K562 (cell line): Measurements from ENCODE around the gene MILR1.

ENCODE experiments used
- CBX8 ChIP-seq: fragments of 200-600 bp; sonication (generic); IDR thresholded peaks from 2 replicates; pipeline ENCODE4 v1.6.1; 2012; ENCODE audit warnings: borderline replicate concordance, mixed run types, low read depth, mild to moderate bottlenecking, moderate library complexity, mixed read lengths, low read length, control low read depth, inconsistent platforms; ENCODE audit not compliant: poor library complexity, severe bottlenecking; ENCODE audit errors: extremely low read depth
- CEBPB ChIP-seq: fragments of 450-650 bp; IDR thresholded peaks from 2 replicates; pipeline ENCODE4 v1.6.1; 2016; ENCODE audit warnings: missing genetic modification characterization, missing compliant biosample characterization
- ELF4 ChIP-seq: fragments of 450-650 bp; formaldehyde crosslinking; IDR thresholded peaks from 2 replicates; pipeline ENCODE4 v1.4.0; 2022; ENCODE audit warnings: missing genetic modification characterization
- ERF ChIP-seq: fragments of 450-650 bp; formaldehyde crosslinking; IDR thresholded peaks from 2 replicates; pipeline ENCODE4 v1.4.0; 2020; ENCODE audit warnings: mild to moderate bottlenecking, mixed read lengths
- ID3 ChIP-seq, 2 experiments: fragments of 250-450 bp in 1 of 2; fragments of 450-650 bp in 1 of 2; sonication (Bioruptor Pico) in 1 of 2; IDR thresholded peaks; 2 replicates each; pipeline versions ENCODE4 v1.6.1 to v1.8.0; 2016 to 2021; ENCODE audit warnings: mild to moderate bottlenecking in 2 of 2, moderate library complexity in 2 of 2, missing compliant biosample characterization in 1 of 2, missing genetic modification characterization in 1 of 2
- NFRKB ChIP-seq: fragments of 450-650 bp; IDR thresholded peaks from 2 replicates; pipeline ENCODE4 v1.6.1; 2016; ENCODE audit warnings: low read depth
- RBFOX2 ChIP-seq: fragments of 200-400 bp; formaldehyde crosslinking; IDR thresholded peaks from 2 replicates; pipeline ENCODE4 v1.6.1; 2017; ENCODE audit warnings: low read depth, mild to moderate bottlenecking, low read length, moderate library complexity
- RUNX1 ChIP-seq: sonication (generic); IDR thresholded peaks from 2 replicates; pipeline ENCODE4 v1.6.1; 2016; ENCODE audit warnings: antibody characterized with exemption, low read depth
- SNRNP70 ChIP-seq: fragments of 200-400 bp; formaldehyde crosslinking; optimal IDR thresholded peaks from 2 replicates; pipeline ENCODE3; 2017; ENCODE audit warnings: low read depth, low read length
- TF ChIP-seq, protein P1 (sequence below), 2 experiments: fragments of 450-650 bp; formaldehyde crosslinking in 1 of 2; IDR thresholded peaks; 2 replicates each; pipeline versions ENCODE4 v1.4.0 to v1.6.1; 2014 to 2020; ENCODE audit warnings: mild to moderate bottlenecking in 2 of 2, borderline replicate concordance in 1 of 2, low read depth in 1 of 2
- TF ChIP-seq, protein P2 (sequence below), 3 experiments: IDR thresholded peaks in 2 of 3; conservative IDR thresholded peaks in 1 of 3; 2 replicates each; pipeline ENCODE4 v1.5.1; 2011 to 2012; ENCODE audit warnings: low read length in 3 of 3, mild to moderate bottlenecking in 3 of 3, control low read depth in 2 of 3, improper control_type of control experiment in 1 of 3, inconsistent platforms in 1 of 3, low read depth in 1 of 3, mixed read lengths in 1 of 3, moderate library complexity in 1 of 3; ENCODE audit not compliant: insufficient read depth in 2 of 3
- TF ChIP-seq, protein P3 (sequence below): sonication (generic); formaldehyde crosslinking; IDR thresholded peaks from 2 replicates; pipeline ENCODE4 v1.8.1; 2023; ENCODE audit warnings: mild to moderate bottlenecking, missing genetic modification reagents, moderate library complexity

GRCh38 chr17:64460955-64461354 is 12.0 kb downstream of the MILR1 start:
- TF ChIP-seq, protein P1, sequence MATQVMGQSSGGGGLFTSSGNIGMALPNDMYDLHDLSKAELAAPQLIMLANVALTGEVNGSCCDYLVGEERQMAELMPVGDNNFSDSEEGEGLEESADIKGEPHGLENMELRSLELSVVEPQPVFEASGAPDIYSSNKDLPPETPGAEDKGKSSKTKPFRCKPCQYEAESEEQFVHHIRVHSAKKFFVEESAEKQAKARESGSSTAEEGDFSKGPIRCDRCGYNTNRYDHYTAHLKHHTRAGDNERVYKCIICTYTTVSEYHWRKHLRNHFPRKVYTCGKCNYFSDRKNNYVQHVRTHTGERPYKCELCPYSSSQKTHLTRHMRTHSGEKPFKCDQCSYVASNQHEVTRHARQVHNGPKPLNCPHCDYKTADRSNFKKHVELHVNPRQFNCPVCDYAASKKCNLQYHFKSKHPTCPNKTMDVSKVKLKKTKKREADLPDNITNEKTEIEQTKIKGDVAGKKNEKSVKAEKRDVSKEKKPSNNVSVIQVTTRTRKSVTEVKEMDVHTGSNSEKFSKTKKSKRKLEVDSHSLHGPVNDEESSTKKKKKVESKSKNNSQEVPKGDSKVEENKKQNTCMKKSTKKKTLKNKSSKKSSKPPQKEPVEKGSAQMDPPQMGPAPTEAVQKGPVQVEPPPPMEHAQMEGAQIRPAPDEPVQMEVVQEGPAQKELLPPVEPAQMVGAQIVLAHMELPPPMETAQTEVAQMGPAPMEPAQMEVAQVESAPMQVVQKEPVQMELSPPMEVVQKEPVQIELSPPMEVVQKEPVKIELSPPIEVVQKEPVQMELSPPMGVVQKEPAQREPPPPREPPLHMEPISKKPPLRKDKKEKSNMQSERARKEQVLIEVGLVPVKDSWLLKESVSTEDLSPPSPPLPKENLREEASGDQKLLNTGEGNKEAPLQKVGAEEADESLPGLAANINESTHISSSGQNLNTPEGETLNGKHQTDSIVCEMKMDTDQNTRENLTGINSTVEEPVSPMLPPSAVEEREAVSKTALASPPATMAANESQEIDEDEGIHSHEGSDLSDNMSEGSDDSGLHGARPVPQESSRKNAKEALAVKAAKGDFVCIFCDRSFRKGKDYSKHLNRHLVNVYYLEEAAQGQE (IDR thresholded peaks at IDR 0.05; ENCODE audit: borderline replicate concordance): no peak
- TF ChIP-seq, protein P1 (CRISPR knock-in tag; IDR thresholded peaks at IDR 0.05; ENCODE audit: low read depth): no peak
- TF ChIP-seq, protein P2, sequence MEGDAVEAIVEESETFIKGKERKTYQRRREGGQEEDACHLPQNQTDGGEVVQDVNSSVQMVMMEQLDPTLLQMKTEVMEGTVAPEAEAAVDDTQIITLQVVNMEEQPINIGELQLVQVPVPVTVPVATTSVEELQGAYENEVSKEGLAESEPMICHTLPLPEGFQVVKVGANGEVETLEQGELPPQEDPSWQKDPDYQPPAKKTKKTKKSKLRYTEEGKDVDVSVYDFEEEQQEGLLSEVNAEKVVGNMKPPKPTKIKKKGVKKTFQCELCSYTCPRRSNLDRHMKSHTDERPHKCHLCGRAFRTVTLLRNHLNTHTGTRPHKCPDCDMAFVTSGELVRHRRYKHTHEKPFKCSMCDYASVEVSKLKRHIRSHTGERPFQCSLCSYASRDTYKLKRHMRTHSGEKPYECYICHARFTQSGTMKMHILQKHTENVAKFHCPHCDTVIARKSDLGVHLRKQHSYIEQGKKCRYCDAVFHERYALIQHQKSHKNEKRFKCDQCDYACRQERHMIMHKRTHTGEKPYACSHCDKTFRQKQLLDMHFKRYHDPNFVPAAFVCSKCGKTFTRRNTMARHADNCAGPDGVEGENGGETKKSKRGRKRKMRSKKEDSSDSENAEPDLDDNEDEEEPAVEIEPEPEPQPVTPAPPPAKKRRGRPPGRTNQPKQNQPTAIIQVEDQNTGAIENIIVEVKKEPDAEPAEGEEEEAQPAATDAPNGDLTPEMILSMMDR (IDR thresholded peaks at IDR 0.05 in 2 of 3, conservative IDR thresholded peaks at IDR 0.05 in 1 of 3; ENCODE audit: insufficient read depth in 2 of 3, low read depth in 1 of 3, low read length in 3 of 3): no peak
- no peak for TF ChIP-seq NFRKB
- TF ChIP-seq, protein P3, sequence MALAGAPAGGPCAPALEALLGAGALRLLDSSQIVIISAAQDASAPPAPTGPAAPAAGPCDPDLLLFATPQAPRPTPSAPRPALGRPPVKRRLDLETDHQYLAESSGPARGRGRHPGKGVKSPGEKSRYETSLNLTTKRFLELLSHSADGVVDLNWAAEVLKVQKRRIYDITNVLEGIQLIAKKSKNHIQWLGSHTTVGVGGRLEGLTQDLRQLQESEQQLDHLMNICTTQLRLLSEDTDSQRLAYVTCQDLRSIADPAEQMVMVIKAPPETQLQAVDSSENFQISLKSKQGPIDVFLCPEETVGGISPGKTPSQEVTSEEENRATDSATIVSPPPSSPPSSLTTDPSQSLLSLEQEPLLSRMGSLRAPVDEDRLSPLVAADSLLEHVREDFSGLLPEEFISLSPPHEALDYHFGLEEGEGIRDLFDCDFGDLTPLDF (CRISPR knock-in tag): no peak
- no peak for TF ChIP-seq RBFOX2
- no peak for TF ChIP-seq CBX8
- TF ChIP-seq ELF4: no peak
- TF ChIP-seq ERF: no peak
- TF ChIP-seq SNRNP70: no peak
- TF ChIP-seq ID3 (CRISPR knock-in tag; IDR thresholded peaks at IDR 0.05): no peak
- no peak for TF ChIP-seq ID3 (tag; IDR thresholded peaks at IDR 0.05)
- TF ChIP-seq CEBPB (tag): no peak
- no peak for TF ChIP-seq RUNX1
